ENCODE results near the gene TMPRSS9. TPM values are rescaled to one million over a fixed set of nuclear protein-coding genes. Genes with fewer than 3 reads are reported as not detected.

Gene TMPRSS9
- total RNA-seq, 2 donors from 2014 or later, result not detected

DNA sequence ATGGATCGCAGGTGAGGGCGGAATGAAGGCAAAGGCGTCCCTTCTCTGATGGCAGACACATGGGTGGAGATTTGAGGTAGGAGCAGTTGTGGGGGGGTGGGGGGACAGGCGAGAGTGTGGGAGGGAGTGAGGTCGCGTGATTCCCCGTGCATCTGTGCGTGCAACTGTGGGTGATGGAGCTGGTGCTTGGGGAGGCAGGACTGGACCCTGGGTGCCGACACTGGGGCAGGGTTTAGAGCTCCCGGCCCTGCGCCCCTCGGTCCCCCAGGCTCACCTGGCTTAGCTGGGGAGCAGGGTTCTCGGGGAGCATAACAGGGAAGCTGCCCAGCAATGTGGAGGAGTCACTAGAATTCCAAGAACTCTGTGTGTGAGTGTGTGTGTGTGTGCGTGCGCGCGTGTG, 3.4 kb downstream of the TMPRSS9 start:
- Histone ChIP-seq H3K4me3 (no peak overlapping the region), H3K27me3 (peaks cover 0 to 7% of the 10 kb centered on the region in 2 donors), H3K4me1 (peaks cover 0 to 5% of the 10 kb centered on the region in 2 donors), H3K9me3 (no peaks in the 10 kb centered on the region), H3K27ac (no peak overlapping the region), H3K36me3 (no peaks in the 10 kb centered on the region)
- no peak for DNase-seq (ENCODE audit: low spot score)
- TF ChIP-seq, protein P1, sequence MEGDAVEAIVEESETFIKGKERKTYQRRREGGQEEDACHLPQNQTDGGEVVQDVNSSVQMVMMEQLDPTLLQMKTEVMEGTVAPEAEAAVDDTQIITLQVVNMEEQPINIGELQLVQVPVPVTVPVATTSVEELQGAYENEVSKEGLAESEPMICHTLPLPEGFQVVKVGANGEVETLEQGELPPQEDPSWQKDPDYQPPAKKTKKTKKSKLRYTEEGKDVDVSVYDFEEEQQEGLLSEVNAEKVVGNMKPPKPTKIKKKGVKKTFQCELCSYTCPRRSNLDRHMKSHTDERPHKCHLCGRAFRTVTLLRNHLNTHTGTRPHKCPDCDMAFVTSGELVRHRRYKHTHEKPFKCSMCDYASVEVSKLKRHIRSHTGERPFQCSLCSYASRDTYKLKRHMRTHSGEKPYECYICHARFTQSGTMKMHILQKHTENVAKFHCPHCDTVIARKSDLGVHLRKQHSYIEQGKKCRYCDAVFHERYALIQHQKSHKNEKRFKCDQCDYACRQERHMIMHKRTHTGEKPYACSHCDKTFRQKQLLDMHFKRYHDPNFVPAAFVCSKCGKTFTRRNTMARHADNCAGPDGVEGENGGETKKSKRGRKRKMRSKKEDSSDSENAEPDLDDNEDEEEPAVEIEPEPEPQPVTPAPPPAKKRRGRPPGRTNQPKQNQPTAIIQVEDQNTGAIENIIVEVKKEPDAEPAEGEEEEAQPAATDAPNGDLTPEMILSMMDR (IDR thresholded peaks at IDR 0.05), result no peak

GRCh38 chr19:2365201-2365970, 5.3 kb downstream of the TMPRSS9 start:
- TF ChIP-seq, protein P1 (IDR thresholded peaks at IDR 0.05), result no peak
- Histone ChIP-seq H3K4me3 (no peak overlapping the region), H3K36me3 (no peaks in the 10 kb centered on the region), H3K27me3 (peaks cover 0 to 7% of the 10 kb centered on the region in 2 donors), H3K27ac (no peak overlapping the region), H3K4me1 (peaks cover 0 to 2% of the 10 kb centered on the region in 2 donors), H3K9me3 (peaks cover 0 to 8% of the 10 kb centered on the region in 2 donors)
- no peak for DNase-seq (ENCODE audit: low spot score)

DNA sequence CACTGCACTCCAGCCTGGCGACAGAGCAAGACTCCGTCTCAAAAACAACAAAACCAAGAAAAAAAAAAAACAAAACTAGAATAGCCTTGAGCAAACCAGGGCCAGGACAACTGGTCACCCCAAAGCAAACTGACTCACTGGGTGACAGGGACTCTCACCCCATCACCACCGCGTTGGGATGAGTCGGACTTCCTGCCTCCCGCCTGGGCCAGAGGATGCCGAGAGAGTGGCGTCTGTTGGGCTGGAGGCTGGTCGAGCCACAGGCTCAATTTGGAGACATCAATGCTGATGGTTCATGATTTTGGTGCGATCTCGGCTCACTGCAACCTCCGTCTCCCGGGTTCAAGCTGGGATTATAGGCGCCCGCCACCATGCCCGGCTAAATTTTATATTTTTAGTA, 11.6 kb downstream of the TMPRSS9 start:
- Histone ChIP-seq H3K27me3 (no peaks in the 10 kb centered on the region), H3K36me3 (no peaks in the 10 kb centered on the region), H3K4me3 (no peak overlapping the region), H3K27ac (no peak overlapping the region), H3K4me1 (no peaks in the 10 kb centered on the region), H3K9me3 (peaks cover 0 to 8% of the 10 kb centered on the region in 2 donors)
- DNase-seq (ENCODE audit: low spot score), result no peak
- TF ChIP-seq, protein P1 (IDR thresholded peaks at IDR 0.05), result no peak

- peaks cover 0 to 8% of the 10 kb centered on the region in 2 donors for H3K9me3 ChIP-seq
- H3K27ac ChIP-seq, result no peak overlapping the region
- no peaks in the 10 kb centered on the region for H3K4me1 ChIP-seq
- no peaks in the 10 kb centered on the region for H3K36me3 ChIP-seq
- H3K4me3 ChIP-seq, result no peak overlapping the region
- H3K27me3 ChIP-seq, result no peaks in the 10 kb centered on the region
- TF ChIP-seq, protein P1 (IDR thresholded peaks at IDR 0.05), result no peak
- DNase-seq (ENCODE audit: low spot score), result no peak
Observed at GRCh38 chr19:2372076-2372612, 12.1 kb downstream of the TMPRSS9 start.

DNA sequence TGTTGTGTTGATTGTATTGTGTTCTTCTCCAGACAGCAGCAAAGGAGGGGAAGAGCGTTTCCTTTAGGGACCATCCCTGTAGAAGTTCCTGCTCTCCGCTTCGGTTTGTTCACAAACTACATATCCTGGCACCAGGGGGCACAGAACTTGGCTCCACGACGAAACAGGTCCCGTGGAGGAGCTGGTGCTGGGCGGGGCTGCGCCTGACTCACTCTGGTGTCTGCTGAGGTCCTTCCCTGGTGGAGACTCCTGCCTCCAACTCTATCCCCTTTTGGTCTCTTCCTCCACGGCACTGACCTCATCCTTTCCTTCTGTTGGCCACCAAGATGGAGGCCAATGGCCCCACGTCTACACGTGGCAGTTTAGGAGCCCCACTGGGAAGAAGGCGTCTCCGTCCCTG, 14.7 kb downstream of the TMPRSS9 start:
- Histone ChIP-seq H3K27ac (no peak overlapping the region), H3K36me3 (no peaks in the 10 kb centered on the region), H3K4me3 (no peak overlapping the region), H3K4me1 (no peaks in the 10 kb centered on the region), H3K9me3 (peaks cover 0 to 1% of the 10 kb centered on the region in 2 donors), H3K27me3 (no peaks in the 10 kb centered on the region)
- no peak for DNase-seq (ENCODE audit: low spot score)
- TF ChIP-seq, protein P1 (IDR thresholded peaks at IDR 0.05), result no peak
